PC-3 (cell line): ENCODE data around the gene CDH11. TPM values are rescaled to one million over a fixed set of nuclear protein-coding genes. Genes with fewer than 3 reads are reported as not detected.

Experiments used
- ATAC-seq: fragments of 200-7000 bp; cut with Tn5 transposase; 2 replicates; pipeline ENCODE4 v1.9.1; 2020; ENCODE audit warnings: mild to moderate bottlenecking, moderate library complexity
- BruUV-seq: library from RNA; stranded (reverse); fragments of 400-500 nt; replicated peaks from 2 replicates; lab custom pipeline; 2021; lab: Mats Ljungman, UMichigan
- CTCF ChIA-PET: fragments of 300-600 bp; sonication (Branson Sonifier 250); formaldehyde crosslinking; loops from one replicate; lab custom pipeline; 2022; ENCODE audit warnings: antibody characterized with exemption; lab: Charles Lee
- POLR2A ChIA-PET: fragments of 300-600 bp; sonication (Branson Sonifier 250); formaldehyde crosslinking; loops from one replicate; lab custom pipeline; 2022; ENCODE audit warnings: antibody characterized with exemption; ENCODE audit not compliant: unreplicated experiment; lab: Charles Lee
- DNase-seq: peaks from one replicate; pipeline ENCODE4 v3.0.0-alpha.2; 2015
- H2AFZ ChIP-seq: fragments of 300-600 bp; sonication (generic); 2 replicates; pipeline ENCODE4 v1.6.0; 2016; ENCODE audit warnings: antibody characterized with exemption, low read length
- H3F3A ChIP-seq: fragments of 300-600 bp; sonication (generic); one replicate; pipeline ENCODE4 v1.6.0; 2017; ENCODE audit warnings: antibody characterized with exemption, low read length, control low read depth, mild to moderate bottlenecking; ENCODE audit not compliant: unreplicated experiment
- H3K27ac ChIP-seq: fragments of 300-600 bp; sonication (generic); 2 replicates; pipeline ENCODE4 v1.5.1; 2016; ENCODE audit warnings: mild to moderate bottlenecking, low read length
- H3K27me3 ChIP-seq: fragments of 300-600 bp; sonication (generic); 2 replicates; pipeline ENCODE4 v1.6.1; 2016; ENCODE audit warnings: low read length, mixed read lengths
- H3K36me3 ChIP-seq: fragments of 300-600 bp; sonication (generic); 2 replicates; pipeline ENCODE4 v1.6.1; 2016; ENCODE audit warnings: low read depth, mixed run types, low read length, mixed read lengths
- H3K4me1 ChIP-seq: fragments of 300-600 bp; sonication (generic); 2 replicates; pipeline ENCODE4 v1.5.1; 2016; ENCODE audit warnings: low read length; ENCODE audit not compliant: insufficient read depth
- H3K4me2 ChIP-seq: fragments of 300-600 bp; sonication (generic); 2 replicates; pipeline ENCODE4 v1.6.0; 2016; ENCODE audit warnings: low read length
- H3K4me3 ChIP-seq: fragments of 300-600 bp; sonication (generic); 2 replicates; pipeline ENCODE4 v1.5.1; 2016; ENCODE audit warnings: mild to moderate bottlenecking, low read length, mixed read lengths
- H3K79me2 ChIP-seq: fragments of 300-600 bp; sonication (generic); 2 replicates; pipeline ENCODE4 v1.6.1; 2017; ENCODE audit warnings: low read length, mixed read lengths
- H3K9ac ChIP-seq: fragments of 300-600 bp; sonication (generic); 2 replicates; pipeline ENCODE4 v1.6.0; 2016; ENCODE audit warnings: mild to moderate bottlenecking, low read length
- H3K9me2 ChIP-seq: fragments of 300-600 bp; sonication (generic); replicated peaks from 2 replicates; pipeline ENCODE4 v1.6.1; 2016; ENCODE audit warnings: mixed run types, low read length, mixed read lengths
- H3K9me3 ChIP-seq: fragments of 300-600 bp; sonication (generic); 2 replicates; pipeline ENCODE4 v1.6.1; 2016; ENCODE audit warnings: low read length, mixed read lengths
- H4K20me1 ChIP-seq: fragments of 300-600 bp; sonication (generic); 2 replicates; pipeline ENCODE4 v1.6.1; 2016; ENCODE audit warnings: low read length, mixed read lengths
- EZH2 ChIP-seq: fragments of 300-600 bp; sonication (generic); IDR thresholded peaks from one replicate; pipeline ENCODE4 v1.6.1; 2017; ENCODE audit warnings: antibody characterized with exemption, mild to moderate bottlenecking, low read length; ENCODE audit not compliant: unreplicated experiment
- EZH2phosphoT487 ChIP-seq: fragments of 300-600 bp; sonication (generic); IDR thresholded peaks from 2 replicates; pipeline ENCODE4 v1.6.1; 2018; ENCODE audit warnings: mild to moderate bottlenecking, antibody characterized with exemption, low read length, borderline replicate concordance
- intact Hi-C: fragments of 100-400 bp; cut with micrococcal nuclease; formaldehyde crosslinking; loops from 2 replicates; pipeline ENCODE4 v1.9.0; 2023
- total RNA-seq: library from RNA; depleted of rRNA; stranded (reverse); fragments of >200 nt; gene quantifications from 2 replicates; pipeline ENCODE4 v1.2.3, GENCODE V29; 2014
- TF ChIP-seq, protein P1 (sequence below): fragments of 300-600 bp; sonication (generic); conservative IDR thresholded peaks from 2 replicates; pipeline ENCODE4 v1.5.1; 2017; ENCODE audit warnings: antibody characterized with exemption, low read depth, mild to moderate bottlenecking, low read length

The CDH11 gene
- total RNA-seq, 1 experiment from 2014 or later: 172 TPM

DNA sequence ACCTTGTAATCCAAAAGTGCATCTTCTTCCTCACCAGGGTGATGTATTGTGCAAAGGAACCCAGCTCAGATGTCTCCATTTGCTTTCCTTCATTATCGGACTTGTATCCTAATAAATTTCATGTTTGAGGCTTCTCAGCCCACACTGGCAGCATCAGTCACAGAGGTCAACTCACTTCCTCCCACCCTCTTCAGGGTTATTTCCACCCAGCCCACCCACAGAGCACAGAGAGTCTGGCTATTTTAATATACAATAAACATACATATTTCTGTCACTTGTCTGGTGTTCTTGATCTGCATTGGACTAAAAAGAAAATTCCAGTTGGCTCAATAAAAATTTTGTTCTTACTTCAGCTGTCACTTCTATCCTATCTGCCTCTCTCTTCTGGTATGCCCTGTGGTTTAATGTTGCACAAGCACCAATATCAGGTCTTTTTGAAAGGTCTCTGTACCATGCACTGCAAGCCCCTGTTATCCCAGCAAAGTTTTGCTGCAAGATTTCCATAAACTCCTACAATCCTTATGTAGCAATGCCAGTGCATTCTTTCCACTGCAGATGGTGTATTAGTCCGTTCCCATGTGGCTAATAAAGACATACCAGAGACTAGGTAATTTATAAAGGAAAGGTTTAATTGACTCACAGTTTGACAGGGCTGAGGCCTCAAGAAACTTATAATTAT, 201.8 kb downstream of the CDH11 start:
- no peaks in the 10 kb centered on the region for H3K4me1 ChIP-seq
- ATAC-seq (no peak), DNase-seq (no peak)
- peaks cover 21% of the 10 kb centered on the region for H3K27me3 ChIP-seq
- H3K27ac ChIP-seq: no peak overlapping the region
- no peaks in the 10 kb centered on the region for H3K79me2 ChIP-seq
- H4K20me1 ChIP-seq: no peaks in the 10 kb centered on the region
- H3K4me3 ChIP-seq: no peak overlapping the region
- H3K9me3 ChIP-seq: no peaks in the 10 kb centered on the region
- no peaks in the 10 kb centered on the region for H3F3A ChIP-seq
- TF ChIP-seq EZH2 (no peak), EZH2phosphoT487 (no peak)
- TF ChIP-seq, protein P1, sequence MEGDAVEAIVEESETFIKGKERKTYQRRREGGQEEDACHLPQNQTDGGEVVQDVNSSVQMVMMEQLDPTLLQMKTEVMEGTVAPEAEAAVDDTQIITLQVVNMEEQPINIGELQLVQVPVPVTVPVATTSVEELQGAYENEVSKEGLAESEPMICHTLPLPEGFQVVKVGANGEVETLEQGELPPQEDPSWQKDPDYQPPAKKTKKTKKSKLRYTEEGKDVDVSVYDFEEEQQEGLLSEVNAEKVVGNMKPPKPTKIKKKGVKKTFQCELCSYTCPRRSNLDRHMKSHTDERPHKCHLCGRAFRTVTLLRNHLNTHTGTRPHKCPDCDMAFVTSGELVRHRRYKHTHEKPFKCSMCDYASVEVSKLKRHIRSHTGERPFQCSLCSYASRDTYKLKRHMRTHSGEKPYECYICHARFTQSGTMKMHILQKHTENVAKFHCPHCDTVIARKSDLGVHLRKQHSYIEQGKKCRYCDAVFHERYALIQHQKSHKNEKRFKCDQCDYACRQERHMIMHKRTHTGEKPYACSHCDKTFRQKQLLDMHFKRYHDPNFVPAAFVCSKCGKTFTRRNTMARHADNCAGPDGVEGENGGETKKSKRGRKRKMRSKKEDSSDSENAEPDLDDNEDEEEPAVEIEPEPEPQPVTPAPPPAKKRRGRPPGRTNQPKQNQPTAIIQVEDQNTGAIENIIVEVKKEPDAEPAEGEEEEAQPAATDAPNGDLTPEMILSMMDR: no peak
- no peaks in the 10 kb centered on the region for H3K9me2 ChIP-seq
- H2AFZ ChIP-seq: no peak overlapping the region
- no peak overlapping the region for H3K9ac ChIP-seq
- intact Hi-C loops: no loop called here
- no peaks in the 10 kb centered on the region for H3K36me3 ChIP-seq
- H3K4me2 ChIP-seq: no peak overlapping the region
- BruUV-seq: no TSS peak
- POLR2A ChIA-PET: no interaction called here
- CTCF ChIA-PET: no interaction called here

DNA sequence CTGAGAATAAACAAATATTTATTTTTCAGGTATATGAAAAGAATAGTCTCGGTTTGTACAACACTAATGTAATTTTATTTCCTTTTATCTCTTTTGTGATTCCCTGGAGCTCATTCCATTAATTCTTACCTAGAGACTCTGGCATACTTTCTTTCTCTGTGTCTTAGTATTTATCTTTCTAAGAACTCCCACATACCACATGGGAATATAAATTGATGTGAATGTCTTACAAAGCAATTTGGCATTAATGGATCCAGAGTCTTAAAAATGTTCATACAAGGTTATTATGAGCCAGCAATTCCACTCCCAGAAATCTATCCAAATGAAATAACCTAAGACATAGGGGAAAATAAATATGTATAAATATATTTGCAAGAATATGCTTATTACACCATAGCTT, 202.7 kb downstream of the CDH11 start:
- Histone ChIP-seq H3K4me3 (no peak overlapping the region), H2AFZ (no peak overlapping the region), H3K27me3 (peaks cover 24% of the 10 kb centered on the region), H3K79me2 (no peaks in the 10 kb centered on the region), H3K36me3 (no peaks in the 10 kb centered on the region), H3F3A (no peaks in the 10 kb centered on the region), H3K9me2 (no peaks in the 10 kb centered on the region), H3K9ac (no peak overlapping the region), H3K4me2 (no peak overlapping the region), H3K4me1 (no peaks in the 10 kb centered on the region), H3K9me3 (no peaks in the 10 kb centered on the region), H3K27ac (no peak overlapping the region), H4K20me1 (no peaks in the 10 kb centered on the region)
- intact Hi-C loops: no loop called here
- BruUV-seq: no TSS peak
- ChIA-PET POLR2A (no interaction called here), CTCF (no interaction called here)
- ATAC-seq (no peak), DNase-seq (no peak)
- TF ChIP-seq EZH2phosphoT487: no peak
- TF ChIP-seq EZH2: no peak
- TF ChIP-seq, protein P1: no peak

DNA sequence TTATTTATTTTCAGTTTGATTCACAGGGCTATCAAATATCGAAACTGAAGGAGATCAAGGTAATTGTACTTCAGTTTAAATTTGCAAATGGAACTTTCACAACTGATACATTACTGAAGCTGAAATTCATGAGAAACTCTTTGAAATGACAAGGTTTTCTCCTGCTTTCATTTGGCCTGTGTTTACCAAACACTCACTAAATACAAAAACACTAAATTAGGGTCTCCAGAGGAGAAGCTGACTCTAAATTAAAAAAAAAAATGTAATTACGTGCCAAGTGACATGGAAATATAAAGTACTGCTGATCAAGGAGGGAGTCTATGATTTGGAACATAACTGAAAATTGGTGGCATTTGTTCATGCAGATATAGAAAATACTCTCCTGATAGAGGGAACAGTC, 205.8 kb downstream of the CDH11 start:
- BruUV-seq: no TSS peak

More for the DNA sequence above, 205.8 kb downstream of the CDH11 start:
- Histone ChIP-seq H4K20me1 (no peaks in the 10 kb centered on the region), H2AFZ (no peak overlapping the region), H3K9me3 (no peaks in the 10 kb centered on the region), H3K4me2 (no peak overlapping the region), H3K4me1 (no peaks in the 10 kb centered on the region), H3K27me3 (peaks cover 14% of the 10 kb centered on the region; the same call in 1 of the 2 replicates), H3F3A (no peaks in the 10 kb centered on the region), H3K27ac (no peak overlapping the region), H3K4me3 (no peak overlapping the region), H3K9me2 (no peaks in the 10 kb centered on the region), H3K9ac (no peak overlapping the region), H3K36me3 (no peaks in the 10 kb centered on the region), H3K79me2 (no peaks in the 10 kb centered on the region)
- CTCF ChIA-PET: no interaction called here
- ATAC-seq: no peak
- DNase-seq: no peak
- TF ChIP-seq EZH2: no peak
- TF ChIP-seq EZH2phosphoT487: no peak
- TF ChIP-seq, protein P1: no peak
- intact Hi-C loops: no loop called here
- POLR2A ChIA-PET: no interaction called here
